HG03565 (cell line): Measurements from ENCODE around the gene TUBA1A.
"Not testable (repeated sequence)": the region's sequence is repeated elsewhere in the genome, so short reads cannot be mapped to it uniquely, and the experiment has no call there.

Source experiments
- ATAC-seq: cut with Tn5 transposase; IDR thresholded peaks from one replicate; pipeline ENCODE4 v1.9.1; 2021; ENCODE audit warnings: mild to moderate bottlenecking, moderate library complexity; ENCODE audit not compliant: unreplicated experiment

TUBA1A gene

GRCh38 chr12:49201595-49202295, 12.9 kb upstream of the TUBA1A start:
- no peak for ATAC-seq

GRCh38 chr12:49200919-49201594, 12.2 kb upstream of the TUBA1A start:
- ATAC-seq, result no peak

DNA sequence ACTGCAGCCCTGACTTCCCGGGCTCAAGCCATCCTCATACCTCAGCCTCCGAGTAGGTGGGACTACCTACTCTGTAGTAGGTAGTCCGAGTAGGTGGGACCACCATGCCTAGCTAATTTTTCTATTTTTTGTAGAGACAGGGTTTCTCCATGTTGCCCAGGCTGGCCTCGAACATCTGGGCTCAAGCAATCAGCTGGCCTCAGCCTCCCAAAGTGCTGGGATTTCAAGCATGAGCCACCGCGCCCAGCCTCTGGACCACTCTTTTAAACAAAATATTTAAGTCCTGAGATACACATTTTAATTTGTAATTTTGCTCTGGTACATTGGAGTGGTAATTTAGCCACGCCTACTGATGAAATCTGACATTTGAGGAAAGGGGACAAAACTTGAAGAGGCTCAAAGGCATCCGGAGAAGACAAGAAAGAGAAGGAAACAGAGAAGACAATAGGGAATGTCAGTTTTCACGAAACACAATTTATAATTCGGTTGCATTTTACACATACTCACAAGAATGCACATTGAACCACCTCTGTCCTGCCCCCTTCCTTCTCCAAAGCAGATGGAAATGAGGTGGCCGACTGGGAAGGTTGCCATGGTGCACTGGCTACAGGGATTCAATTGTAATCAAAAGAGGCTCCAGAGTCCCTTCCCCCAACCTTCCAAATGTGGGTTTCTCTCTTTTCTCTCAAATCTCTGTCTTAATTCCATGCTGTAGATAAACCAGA, 9.7 kb upstream of the TUBA1A start:
- no peak for ATAC-seq

GRCh38 chr12:49197256-49197655, 8.4 kb upstream of the TUBA1A start:
- no peak for ATAC-seq

- ATAC-seq, result no peak
Observed at GRCh38 chr12:49195736-49196135, 6.9 kb upstream of the TUBA1A start.

- not testable (repeated sequence) for ATAC-seq
Observed at GRCh38 chr12:49193746-49194145, 4.9 kb upstream of the TUBA1A start.

- ATAC-seq, result not testable (repeated sequence)
Observed at GRCh38 chr12:49191498-49191897, 2.6 kb upstream of the TUBA1A start.

- ATAC-seq, result no peak
Observed at GRCh38 chr12:49190974-49191373, 2.1 kb upstream of the TUBA1A start.

DNA sequence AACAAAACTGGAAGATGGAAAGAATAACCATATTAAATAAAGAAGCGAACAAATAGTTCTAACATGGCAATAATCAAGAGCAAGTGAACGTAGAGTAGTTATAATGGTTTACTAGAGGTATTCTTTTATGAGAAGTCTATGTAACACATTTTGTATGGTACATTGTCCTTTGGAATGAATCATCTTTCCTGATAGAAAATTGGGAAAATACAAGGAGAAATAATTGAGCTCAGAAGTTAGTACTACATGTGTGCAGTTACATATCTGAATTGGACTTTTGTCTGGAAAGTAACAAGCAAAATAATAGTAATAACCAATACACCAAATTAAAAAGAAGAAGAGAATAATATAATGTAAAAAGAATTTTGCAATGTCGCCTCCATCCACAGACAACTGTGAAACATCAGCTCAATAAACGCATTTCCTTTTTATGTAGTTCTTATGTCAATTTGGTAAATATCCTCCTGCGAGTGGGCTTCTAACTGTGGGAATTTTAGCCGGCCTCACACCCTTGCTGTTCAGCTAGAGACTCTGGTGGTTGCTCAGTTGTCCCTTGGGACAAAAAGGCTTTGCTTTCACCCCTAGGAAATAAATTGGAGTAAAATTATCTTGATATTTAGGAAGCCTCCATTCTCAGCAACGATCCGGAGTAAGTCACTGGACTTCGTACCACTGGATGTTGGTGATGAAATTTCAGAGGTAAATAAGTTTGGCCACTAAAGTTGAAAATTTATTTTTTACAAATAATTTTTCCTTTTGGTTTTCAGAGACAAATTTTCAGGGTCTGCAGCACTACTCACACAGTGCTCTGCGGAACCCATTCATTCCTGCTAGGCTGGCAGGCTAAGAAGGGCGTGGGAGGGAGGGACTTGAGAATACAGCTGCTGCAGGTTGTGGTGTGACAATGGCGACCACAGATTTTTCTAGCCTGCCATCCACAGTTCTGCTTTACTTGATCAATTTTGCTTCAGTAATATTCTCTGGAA, 1.1 kb upstream of the TUBA1A start:
- ATAC-seq, result no peak

DNA sequence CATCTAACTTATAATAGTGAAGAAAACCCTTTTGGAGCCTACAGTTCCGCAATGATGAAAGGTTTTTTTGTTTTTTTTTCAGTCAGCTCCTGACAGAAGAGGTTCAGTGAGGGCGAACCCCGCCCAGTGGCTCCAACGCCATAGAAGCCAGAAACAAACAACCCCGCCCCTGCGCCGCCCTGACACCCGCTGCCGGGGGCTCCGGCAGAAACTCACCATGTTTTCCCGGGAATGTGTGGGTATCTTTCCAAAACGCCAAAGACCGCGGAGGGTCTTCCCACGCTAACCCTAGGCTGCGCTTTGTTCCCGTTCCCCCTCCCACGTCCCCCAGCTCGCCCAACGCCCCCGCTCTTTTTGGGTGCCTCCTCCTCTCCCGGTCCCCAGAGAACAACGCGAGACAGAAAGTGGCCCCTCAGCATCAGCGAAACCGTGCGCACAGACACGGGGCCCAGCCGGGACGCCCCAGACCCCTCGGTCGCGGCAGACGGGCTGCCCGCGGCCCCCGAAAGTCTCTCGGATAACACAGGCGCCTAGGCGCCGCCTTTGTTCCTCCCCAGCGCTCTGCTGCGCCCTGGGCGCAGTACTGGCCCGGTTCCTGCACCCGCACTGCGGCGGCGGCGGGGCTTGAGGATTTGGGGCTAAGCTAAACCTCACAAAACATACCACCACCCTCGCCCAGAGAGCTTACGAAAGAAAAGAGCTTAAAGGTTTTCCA, 522 bp downstream of the TUBA1A start:
- peak; percentile 29 for ATAC-seq

DNA sequence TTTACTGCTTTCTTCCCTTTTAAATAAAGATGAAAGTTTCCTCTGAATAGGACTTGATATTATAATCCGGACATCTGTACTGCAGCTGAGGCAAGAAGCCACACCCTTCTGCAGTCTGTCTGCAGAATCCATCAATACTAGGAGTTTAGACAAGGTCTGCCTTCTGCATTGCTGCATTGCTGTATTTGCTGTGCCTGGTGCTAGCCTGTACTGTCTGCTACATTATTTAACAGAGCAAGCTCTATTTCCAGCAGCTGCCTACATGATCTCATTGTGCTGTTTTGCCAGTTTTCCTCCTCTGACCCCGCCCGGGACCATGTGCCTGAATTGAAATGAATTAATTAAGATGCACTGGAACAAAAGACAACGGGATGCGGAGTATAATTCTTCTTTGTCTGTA, 1.7 kb downstream of the TUBA1A start:
- no peak for ATAC-seq

GRCh38 chr12:49186307-49186706, 2.6 kb downstream of the TUBA1A start:
- ATAC-seq, result not testable (repeated sequence)

- not testable (repeated sequence) for ATAC-seq
Observed at GRCh38 chr12:49184697-49185096, 4.2 kb downstream of the TUBA1A start.

DNA sequence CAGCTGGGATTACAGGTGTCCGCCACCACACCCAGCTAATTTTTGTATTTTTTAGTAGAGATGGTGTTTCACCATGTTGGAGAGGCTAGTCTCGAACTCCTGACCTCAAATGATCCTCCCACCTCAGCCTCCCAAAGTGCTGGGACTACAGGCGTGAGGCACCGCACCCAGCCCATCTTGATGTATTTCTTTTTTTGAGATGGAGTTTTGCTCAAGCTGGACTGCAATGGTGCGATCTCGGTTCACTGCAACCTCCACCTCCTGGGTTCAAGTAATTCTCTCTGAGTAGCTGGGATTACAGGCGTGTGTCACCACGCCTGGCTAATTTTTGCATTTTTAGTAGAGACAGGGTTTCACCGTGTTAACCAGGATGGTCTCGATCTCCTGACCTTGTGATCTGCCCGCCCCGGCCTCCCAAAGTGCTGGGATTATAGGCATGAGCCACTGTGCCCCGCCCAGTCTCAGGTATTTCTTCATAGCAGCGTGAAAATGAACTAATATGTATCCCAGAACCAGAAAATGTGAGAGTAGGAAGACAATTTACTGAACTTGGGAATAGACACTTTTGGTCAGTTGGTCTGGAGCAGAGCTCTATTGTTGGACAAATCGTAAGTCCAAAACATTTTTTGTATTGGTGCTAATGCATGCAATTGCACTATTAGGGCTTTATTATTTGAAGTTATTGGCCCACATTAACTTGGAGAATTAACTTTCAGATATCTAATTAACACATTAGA, 5.5 kb downstream of the TUBA1A start:
- not testable (repeated sequence) for ATAC-seq

- no peak for ATAC-seq
Observed at GRCh38 chr12:49174218-49174617, 14.7 kb downstream of the TUBA1A start.

DNA sequence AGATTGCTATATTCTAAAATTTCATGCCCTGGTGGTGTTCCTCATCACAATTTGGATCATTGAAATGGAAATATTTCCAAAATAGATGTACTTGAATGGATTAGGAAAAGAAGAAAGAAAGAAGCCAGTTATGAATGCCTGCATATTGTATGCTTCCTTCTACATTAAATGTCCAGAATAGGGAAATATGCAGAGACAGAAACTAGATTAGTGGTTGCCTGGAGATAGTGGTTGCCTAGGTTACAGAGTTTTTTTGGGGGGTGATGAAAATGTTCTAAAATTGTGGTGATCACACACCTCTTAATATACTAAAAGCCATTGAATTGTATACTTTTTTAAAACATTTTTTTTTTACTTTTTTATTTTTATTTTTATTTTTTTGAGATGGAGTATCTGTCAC, 18.0 kb downstream of the TUBA1A start:
- ATAC-seq, result no peak

DNA sequence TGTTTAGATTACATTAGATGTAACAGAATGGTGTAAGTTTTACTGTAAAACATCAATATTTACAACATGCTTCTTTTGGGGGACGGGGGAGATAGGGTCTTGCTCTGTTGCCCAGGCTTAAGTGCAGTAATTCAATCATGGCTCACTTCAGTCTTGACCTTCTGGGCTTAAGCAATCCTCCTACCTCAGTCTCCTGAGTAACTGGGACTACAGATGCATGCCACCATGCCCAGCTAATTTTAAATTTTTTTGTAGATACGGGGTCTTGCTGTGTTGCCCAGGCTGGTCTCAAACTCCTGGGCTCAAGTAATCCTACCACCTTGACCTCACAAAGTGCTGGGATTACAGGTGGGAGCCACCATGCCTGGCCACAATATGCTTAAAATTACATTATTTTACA, 23.8 kb downstream of the TUBA1A start:
- no peak for ATAC-seq

- not testable (repeated sequence) for ATAC-seq
Observed at GRCh38 chr12:49161901-49162300, 27.0 kb downstream of the TUBA1A start.

GRCh38 chr12:49161092-49161795, 27.6 kb downstream of the TUBA1A start:
- ATAC-seq, result no peak
